GM12873 (cell line): ENCODE results near the gene ENTPD1.
A peak's percentile ranks its signal among the peaks of the same experiment; 100 is the strongest.

ENCODE experiments used
- CTCF ChIP-seq: IDR thresholded peaks from 2 replicates; pipeline ENCODE4 v1.5.1; 2012; ENCODE audit warnings: low read depth, mild to moderate bottlenecking, moderate library complexity, low read length, control low read depth; ENCODE audit not compliant: insufficient read depth; ENCODE audit errors: missing control alignments

The ENTPD1 gene

DNA sequence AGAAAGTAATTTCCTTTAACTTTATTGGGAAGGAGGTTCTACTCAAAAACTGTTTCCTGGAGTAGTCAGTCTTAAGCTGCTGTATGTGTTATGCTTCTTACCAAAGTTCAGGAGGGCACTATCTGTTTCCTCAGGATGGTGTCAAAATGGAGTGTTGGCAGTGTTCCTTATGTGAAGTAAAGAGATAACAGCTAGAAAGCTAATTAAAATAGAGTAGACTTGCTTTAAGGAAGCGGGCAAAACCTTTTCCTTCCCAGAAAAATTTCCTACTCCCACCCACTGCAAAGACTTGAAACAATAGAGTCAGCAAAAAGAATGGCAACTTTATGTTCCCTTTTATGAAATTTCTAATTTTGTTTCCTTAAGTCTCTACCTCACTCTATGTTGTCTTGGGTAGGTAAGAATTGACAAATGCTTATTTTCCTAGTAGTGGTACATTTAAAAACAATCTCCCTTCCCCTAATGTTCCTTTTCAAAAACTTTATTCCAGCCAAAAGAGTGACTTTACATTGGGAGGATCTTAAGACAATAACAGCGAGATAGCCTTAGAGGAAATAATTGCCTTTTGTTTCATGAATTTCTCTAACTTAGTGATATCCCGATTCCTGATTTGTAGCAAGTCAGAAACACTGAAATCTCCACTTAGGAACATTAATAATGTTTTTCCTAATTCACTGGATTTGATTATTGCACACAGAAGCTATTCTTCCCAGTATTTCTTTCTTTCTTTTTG is 26.5 kb upstream of the ENTPD1 start:
- no peak for TF ChIP-seq CTCF

DNA sequence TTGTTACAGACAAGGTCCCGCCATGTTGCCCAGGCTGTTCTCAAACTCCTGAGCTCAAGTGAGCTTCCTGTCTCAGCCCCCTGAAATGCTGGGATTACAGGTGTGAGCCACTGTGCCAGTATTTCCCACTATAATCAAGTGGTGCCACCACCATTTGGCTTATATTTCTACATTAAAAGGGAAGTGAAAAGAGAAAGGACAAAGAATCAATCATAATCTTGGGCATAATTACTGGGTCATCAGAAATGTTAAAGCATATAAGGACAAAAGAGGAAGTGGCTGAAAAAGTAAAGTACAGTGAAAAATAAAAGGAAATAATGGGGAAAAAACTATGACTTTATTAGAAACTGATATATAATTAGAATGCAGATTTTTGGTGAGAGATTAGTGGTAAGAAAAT is 25.7 kb upstream of the ENTPD1 start:
- TF ChIP-seq CTCF = no peak

DNA sequence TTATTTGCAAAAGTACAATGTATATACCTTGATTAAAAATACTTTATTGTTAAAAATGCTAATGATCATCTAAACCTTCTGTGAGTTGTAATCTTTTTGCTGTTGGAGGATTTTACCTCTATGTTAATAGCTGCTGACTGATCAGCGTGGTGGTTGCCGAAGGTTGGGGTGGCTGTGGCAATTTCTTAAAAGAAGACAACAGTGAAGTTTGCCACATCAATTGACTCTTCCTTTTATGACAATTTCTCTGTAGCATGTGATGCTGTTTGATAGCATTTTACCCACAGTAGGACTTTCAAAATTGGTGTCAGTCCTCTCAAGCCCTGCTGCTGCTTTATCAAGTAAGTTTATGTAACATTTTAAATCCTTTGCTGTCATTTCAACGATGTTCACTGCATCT is 16.9 kb upstream of the ENTPD1 start:
- no peak for TF ChIP-seq CTCF

GRCh38 chr10:95741807-95742467 is 14.0 kb upstream of the ENTPD1 start:
- TF ChIP-seq CTCF = peak; percentile 54

GRCh38 chr10:95742485-95742884 is 13.5 kb upstream of the ENTPD1 start:
- TF ChIP-seq CTCF = no peak

- TF ChIP-seq CTCF = no peak
Measured at GRCh38 chr10:95742962-95743535, 12.9 kb upstream of the ENTPD1 start.

GRCh38 chr10:95745501-95745900 is 10.5 kb upstream of the ENTPD1 start:
- no peak for TF ChIP-seq CTCF
